GM18861 (cell line): ENCODE measurements around the gene EXOC6B.
"Not testable (repeated sequence)": the region's sequence is repeated elsewhere in the genome, so short reads cannot be mapped to it uniquely, and the experiment has no call there.

Experiments
- ATAC-seq: cut with Tn5 transposase; IDR thresholded peaks from one replicate; pipeline ENCODE4 v1.9.1; 2021; ENCODE audit not compliant: unreplicated experiment

The EXOC6B gene

DNA sequence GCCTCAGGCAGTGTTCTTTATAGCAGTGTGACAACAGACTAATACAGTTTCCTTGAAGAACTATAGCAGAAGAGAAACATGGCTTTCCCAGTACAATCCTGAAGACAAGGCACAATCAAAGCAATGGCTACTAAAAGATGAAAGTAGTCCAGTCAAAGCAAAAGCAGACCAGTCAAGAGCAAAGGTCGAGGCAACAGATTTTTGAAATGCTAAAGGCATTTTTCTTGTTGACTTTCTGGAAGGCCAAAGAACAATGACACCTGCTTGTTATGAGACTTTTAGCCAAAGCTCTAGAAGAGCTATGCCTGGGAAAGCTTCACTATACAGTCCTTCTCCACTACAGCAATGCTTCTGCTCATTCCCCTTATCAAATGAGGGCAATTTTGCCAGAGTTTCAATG, 269.9 kb downstream of the EXOC6B start:
- no peak for ATAC-seq

DNA sequence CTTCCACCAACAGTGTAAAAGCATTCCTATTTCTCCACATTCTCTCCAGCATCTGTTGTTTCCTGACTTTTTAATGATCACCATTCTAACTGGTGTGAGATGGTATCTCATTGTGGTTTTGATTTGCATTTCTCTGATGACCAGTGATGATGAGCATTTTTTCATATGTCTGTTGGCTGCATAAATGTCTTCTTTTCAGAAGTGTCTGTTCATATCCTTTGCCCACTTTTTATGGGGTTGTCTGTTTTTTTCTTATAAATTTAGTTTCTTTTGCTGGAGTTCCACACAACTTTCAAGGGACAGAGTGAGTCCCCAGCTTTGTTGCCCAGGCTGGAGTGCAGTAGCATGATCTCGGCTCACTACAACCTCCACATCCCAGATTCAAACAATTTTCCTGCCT, 270.5 kb downstream of the EXOC6B start:
- not testable (repeated sequence) for ATAC-seq

DNA sequence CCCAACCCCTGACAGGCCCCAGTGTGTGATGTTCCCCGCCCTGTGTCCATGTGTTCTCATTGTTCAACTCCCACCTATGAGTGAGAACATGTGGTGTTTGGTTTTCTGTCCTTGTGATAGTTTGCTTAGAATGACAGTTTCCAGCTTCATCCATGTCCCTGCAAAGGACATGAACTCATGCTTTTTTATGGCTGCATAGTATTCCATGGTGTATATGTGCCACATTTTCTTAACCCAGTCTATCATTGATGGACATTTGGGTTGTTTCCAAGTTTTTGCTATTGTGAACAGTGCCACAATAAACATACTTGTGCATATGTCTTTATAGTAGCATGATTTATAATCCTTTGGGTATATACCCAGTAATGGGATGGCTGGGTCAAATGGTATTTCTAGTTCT, 270.9 kb downstream of the EXOC6B start:
- ATAC-seq, result not testable (repeated sequence)

DNA sequence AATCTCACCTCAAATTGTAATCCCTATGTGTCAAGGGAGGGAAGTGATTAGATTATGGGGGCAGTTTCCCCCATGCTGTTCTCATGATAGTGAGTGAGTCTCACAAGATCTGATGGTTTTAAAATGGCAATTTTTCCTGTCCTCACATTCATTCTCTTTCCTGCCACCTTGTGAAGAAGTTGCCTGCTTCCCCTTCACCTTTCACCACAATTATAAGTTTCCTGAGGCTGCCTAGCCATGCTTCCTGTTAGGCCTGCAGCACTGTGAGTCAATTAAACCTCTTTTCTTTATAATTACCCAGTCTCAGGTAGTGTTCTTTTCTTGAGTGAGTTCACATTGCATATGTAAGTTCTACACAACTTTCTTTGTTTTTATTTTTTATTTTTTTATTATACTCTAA, 271.5 kb downstream of the EXOC6B start:
- no peak for ATAC-seq

DNA sequence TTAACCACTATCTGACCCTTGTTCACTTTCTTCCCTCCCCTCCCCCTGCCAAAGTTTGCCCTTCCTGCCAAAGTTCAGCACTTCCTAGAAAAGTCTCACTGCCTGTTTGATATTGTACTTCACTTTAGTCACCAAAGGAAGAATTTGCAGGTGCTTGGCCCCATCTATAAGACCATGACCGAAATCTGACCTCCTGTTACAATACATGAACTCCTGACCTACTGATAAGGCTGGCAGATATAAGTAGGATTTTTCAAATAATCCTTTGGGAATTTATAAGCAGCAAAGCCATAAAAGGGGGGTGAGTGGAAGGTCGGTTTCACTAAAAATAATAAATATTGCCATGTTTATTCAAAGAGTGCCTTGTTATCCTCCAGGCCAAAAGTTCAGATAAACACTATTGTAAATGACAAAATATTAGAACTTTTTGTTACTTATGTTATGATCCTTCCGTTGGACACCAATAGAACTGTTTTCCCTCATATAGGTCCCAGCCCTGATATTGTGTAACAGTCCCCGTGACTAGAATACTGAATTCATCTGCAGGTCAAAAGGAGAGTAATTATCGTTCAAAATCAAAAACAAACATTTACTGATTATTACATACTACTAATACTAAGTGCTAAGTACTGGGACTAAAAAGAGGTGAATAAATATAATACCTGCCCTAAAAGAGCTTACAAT, 277.6 kb downstream of the EXOC6B start:
- no peak for ATAC-seq

DNA sequence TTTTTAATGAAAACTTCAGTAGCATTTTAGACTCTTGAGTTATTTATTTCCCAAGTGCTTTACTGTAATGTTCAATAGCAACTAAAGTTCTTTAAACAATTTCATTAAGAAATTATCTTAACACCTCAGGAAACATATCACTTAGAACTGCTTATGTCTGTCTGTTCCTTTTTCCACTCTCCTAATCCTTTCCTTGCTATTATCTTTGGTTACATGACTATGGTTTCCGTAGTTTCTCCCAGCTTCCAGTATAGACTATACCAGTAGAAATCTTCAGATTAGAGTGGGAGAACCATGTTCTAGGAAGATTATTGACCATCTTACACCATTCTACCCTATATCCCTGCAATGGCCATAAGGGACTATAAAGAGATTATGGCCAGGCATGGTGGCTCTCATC, 280.0 kb downstream of the EXOC6B start:
- no peak for ATAC-seq

DNA sequence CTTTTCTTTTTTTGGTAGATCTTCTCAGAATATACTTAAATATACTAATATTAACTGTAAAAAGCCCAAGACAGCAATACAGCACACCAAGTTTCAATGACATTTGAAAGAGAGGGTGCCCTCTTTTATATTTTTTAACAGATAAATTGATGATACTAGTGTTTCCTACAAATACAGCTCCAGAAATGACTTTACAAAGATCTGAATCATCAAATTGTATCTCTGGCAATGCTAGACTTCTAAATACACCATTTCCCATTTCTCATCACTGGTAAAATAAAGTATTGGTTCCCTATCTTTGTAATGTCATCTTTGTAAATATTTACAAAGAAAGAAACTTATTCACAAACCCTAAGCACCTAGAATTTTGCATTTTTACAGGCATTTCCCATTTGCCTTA, 281.3 kb downstream of the EXOC6B start:
- ATAC-seq, result no peak

DNA sequence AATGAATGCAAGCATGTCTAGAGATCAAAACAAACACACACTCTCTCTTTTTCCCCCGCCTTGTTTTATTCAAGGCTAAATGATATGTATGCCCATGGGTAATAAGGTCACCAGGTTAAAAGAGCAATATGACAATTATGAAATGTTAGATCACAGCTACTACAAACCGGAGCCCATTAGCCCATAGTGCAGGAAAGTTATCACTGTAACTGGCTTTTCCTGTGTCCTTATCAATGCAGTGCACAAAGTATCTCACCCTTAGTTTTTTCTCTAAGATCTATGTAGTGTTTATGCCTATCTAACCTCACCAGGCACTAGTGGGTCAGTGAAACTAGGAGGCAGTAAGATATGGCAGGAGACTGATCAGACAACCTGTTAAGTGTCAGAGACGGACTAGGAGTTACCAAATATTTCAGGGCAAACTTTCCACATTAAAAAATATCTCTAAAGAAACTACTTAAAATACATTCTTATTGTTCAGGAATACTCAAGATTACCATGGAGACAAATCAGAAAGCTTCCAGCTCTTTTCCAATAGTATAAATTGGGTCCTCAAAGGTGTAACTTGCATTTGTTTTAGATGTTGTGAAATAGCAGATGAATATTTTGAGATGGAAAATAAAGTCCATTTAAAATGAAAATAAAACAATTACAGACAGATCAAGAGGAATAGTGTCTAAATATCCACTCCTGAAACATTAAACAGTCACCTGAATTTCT, 282.2 kb downstream of the EXOC6B start:
- ATAC-seq, result no peak

DNA sequence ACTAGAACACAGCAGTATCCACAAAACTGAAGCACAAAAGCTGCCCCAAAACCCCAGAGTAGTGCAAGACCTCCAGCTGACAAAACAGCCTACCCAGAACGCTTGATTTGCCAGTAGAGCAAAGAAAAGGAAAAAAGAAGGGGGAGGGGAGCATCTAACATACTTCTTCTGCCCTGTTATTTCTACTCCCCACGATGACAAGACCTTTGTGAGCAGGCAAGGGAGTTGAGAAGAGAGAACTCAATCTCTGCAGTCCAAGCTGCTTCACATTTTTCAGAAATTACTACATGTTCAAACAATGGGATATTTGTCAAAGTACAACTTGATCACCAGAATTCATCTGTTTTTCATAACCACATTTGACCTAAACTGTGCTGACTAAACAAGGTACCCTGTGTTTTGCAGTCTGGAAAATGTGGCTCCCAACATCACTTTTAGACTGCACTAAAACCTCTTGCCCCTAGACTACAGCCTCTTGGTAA, 286.7 kb downstream of the EXOC6B start:
- no peak for ATAC-seq

DNA sequence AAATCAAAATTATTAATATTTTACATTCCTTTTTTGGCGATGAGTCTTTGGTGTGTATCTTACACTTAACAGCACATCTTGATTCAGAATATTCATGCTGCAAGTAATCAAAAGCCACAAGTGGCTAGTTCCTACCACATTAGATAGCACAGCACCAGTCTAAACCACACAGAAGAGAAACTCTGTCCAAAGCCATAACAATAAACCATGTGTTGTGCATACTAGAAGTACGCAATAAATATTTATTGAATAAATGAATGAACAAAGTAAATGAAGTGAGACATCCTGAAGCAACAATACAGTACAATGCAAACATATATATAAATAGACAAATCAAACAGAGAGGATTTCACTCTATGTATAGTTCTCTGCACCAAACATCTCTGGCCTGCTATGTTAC, 287.3 kb downstream of the EXOC6B start:
- ATAC-seq, result no peak

DNA sequence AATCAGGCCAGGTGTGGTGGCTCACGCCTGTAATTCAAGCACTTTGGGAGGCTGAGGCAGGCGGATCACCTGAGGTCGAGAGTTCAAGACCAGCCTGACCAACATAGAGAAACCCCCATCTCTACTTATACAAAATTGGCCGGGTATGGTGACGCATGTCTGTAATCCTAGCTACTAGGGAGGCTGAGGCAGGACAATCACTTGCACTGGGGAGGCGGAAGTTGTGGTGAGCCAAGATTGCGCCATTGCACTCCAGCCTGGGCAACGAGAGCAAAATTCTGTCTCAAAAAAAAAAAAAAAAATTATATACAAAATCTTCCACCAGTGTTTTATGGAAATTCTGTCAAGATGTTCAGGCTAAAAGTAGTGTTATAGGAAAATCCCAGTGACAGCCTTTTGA, 290.2 kb downstream of the EXOC6B start:
- not testable (repeated sequence) for ATAC-seq

DNA sequence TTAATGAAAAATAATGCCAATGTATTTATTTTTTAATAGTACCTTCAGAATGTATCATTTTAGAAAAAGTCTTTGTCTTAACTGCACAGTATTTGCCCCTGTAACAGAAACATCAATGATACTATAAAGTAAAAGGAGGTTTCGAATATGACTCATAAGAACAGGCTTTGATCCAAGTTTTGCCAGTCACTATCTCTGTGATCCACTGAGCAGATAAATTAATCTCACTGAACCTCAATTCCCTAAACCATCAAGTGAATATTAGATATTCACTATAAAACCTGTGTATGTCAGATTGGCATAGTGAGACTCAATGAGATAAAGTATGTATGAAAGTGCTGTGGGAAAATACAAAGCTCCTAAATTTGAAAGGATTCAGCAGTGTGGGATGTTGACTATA, 292.1 kb downstream of the EXOC6B start:
- ATAC-seq, result no peak

DNA sequence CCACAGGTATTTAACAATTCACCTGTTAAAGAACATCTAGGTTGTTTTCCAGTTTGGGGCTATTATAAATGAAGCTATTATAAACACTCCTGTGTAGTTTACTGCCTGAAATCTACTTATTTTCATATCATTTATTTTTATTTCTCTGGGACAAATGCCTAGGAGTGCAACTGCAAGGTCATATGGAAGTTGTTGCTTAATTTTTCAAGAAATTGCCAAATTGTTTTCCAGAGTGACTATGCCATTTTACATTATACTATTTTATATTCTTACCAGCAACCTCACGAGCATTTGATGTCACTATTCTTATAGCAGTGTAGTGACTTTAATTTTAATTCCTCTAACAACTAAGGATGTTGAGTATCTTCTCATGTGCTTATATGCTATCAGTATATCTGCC, 298.4 kb downstream of the EXOC6B start:
- ATAC-seq, result no peak

DNA sequence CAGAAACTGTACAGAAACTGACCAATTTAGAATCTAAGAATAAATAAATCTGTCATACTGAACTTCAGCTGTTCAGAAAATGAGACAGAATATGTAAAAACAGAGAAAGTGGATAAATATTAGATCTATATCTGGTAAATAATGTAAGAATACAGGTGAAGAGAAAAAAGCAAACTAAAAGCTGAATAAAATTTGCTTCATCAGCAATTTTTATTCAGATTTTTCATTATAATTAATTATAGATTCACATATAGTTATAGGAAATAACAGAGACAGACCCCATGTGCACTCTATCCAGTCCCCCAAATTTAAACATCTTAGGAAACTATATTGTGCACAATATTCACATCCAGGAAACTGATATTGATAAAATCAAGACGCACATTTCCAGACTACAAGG, 299.2 kb downstream of the EXOC6B start:
- no peak for ATAC-seq

DNA sequence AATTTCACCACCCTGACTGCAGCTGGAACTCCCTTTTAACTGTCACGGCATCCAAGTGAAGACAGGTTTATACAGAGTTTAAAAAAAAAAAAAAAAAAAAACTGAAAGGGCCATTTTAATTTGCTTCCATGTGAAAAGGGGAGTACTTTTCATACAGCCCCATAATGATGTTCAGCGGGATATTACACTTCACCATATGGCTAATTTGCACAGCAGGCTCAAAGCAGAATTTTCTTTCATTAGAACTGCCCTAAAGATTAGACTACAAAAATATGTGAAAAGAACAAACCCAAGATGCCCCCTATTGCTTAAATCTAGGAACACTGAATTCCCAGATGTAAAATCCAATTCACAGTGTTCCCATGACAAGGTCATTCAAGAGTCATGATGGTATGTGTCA, 301.8 kb downstream of the EXOC6B start:
- ATAC-seq, result no peak

DNA sequence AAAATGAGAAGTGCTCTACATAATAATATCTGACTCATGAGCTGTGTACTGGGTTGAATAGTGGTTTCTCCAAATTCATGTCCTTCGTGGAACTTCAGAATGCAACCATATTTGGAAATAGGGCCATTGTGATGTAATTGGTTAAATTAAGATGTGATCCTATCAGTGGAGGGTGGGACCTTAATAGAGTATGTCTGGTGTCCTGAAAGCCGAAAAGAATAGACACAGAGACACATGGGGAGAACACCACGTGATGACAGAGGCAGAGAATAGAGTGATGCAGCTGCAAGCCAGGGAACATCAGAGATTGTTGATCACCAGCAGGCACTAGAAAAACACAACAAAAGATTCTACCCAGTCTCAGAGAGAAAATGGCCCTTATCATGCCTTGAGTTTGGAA, 310.1 kb downstream of the EXOC6B start:
- no peak for ATAC-seq

DNA sequence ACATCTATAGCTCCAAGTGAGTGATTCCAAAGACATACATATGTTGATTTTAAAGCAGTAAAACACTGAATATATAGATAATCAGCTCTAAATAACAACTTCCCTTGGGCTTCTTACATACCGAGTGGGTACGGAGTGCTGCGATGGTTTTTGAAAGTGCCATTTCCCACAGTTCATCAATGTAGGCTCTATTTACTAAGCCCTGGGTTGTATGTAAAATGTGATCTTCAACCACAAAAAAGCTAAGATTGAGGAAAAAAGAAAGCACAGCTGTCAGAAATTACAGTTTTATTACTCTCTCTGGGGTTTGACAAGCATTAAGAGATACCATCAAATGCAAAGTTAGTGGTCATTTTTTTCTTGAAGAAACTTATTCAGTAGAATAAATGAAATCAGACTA, 312.8 kb downstream of the EXOC6B start:
- ATAC-seq, result no peak

DNA sequence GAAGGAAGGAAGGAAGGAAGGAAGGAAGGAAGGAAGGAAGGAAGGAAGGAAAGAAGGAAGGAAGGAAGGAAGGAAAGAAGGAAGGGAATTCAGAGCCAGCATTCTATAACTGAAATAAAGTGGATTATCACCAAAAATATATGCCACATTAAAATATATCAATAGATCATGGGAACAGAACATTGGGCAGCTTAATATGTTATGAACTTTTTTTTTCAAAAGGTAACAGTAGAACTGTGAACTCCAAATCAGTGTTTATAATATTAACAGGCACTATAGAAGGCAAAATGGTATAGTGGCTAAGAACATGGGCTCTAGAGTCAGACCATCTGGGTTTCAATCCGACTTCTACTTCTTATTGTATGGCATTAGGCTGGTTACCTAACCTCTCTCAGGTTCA, 313.5 kb downstream of the EXOC6B start:
- no peak for ATAC-seq

DNA sequence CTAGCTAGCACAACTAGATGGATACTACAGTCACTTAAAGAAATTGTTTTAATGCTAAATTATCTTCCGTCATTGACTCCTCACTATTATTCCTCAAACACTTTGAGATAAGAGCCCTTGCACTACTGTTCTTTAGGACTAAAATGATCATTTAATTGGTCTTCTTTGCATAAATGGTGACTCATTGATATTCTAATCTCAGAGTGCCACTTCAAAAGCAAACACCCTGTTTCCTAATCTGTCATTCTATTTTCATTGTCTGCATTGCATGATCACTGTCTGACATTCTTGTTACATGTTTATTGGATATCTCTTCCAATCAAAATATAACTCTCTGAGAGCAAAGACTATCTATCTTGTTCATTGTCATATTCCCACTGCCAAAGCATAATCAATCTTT, 313.9 kb downstream of the EXOC6B start:
- no peak for ATAC-seq

DNA sequence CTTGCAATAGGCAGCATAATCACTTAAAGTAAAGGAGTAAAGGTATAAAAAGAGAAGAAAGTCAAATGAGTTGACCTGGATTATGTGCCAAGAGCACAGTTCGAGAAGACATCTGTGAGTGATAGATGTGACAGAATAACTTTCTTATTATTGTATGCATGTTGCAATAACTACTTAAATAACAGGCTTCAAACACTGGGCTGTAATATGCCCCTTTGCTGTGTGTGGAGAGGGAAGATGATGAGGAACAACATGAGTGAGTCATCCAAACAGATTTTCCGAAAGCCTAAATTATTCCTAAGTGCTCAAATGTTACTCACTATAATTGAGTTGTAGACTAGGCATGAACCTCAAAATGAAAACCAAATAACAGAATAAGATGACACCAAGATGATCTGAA, 328.1 kb downstream of the EXOC6B start:
- no peak for ATAC-seq

DNA sequence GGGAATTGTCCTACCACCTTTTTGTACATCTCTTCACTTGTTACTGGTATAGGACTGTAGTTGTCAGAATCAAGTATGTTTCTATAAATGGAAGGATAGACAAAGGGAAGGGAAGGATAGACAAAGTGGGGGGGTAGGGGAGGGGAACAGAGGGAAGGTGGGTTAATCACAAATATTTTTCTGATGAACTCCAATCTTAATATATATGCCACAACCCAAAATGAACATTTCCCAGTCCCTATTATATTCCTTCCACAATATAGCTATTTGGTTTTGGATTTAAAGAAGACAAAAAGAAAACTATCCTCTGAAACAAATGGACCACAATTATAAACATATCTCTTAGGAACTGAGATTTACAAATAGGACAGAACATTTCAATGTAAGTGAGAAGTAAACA, 329.4 kb downstream of the EXOC6B start:
- no peak for ATAC-seq

DNA sequence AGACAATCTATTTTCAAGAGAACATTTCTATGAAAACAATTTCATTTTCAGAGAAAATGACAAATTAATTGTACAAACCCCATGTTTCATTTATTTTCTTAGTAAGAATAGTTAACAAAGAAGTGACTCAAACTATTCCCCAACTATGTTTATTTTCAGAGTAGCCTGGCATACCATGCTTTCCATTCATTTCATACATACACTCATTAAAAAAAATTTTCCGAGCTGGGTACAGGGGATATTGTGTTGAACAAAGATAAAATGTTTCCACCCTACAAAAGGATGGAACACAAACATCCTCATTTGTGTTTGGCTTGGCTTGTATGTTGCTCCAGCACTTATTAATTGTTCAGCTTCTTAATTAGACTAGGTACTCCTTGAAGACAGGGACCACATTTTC, 331.4 kb downstream of the EXOC6B start:
- no peak for ATAC-seq

DNA sequence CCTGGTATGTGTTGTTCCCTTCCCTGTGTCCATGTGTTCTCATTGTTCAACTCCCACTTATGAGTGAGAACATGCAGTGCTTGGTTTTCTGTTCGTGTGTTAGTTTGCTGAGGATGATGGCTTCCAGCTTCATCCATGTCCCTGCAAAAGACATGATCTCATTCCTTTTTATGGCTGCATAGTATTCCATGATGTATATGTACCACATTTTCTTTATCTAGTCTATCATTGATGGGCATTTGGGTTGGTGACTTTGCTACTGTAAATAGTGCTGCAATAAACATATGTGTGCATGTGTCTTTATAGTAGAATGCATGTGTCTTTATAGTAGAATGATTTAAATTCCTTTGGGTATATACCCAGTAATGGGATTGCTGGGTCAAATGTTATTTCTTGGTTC, 341.2 kb downstream of the EXOC6B start:
- not testable (repeated sequence) for ATAC-seq
